Measurements from ENCODE around the gene HYAL2. TPM values are rescaled to one million over a fixed set of nuclear protein-coding genes. Genes with fewer than 3 reads are reported as not detected.

Gene HYAL2
- total RNA-seq, 1 experiment from 2014 or later, result 35.7 TPM

DNA sequence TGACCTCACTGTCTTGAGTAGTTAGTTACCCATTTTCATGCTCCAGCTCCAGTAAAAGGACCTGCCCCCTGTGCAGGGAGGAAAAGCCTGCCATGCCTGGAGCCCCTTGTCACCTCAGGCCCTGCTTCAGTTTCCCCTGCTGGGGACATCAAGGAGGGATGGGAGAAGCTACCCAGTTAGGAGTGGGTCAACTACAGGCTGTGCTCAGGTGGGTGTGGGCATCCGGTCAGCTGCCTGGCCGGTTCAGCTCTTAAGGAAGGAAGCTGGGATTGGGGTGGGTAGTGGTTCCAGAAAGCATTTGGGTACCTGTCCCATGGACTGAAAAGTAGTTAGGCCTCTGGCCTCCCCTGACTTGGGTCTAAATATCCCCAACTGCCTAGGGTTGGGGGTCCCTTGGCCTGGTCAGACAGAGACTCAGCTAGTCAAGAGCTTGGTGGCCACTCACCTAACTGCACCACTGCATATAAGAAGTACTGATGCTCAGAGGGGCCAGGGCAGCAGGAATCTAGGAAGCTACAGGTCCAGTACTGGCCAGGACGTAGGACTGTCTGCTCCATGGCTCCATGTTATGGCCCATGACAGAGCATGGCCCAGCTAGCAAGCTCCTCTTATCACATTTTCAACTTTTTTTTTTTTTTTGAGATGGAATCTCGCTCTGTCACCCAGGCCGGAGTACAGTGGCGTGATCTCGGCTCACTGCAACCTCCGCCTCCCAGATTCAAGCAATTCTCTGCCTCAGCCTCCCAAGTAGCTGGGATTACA, 43.1 kb downstream of the HYAL2 start:
- CTCF ChIA-PET, result interaction anchor here (1.1 kb wide), 1 partner anchor 58 kb away, joined by 3 read pairs; no protein-coding TSS in a partner anchor
- DNase-seq, result no peak
- no peak overlapping the region for H3K4me3 Mint-ChIP-seq (ENCODE audit: low read depth, unreplicated experiment)
- no peaks in the 10 kb centered on the region for H3K9me3 Mint-ChIP-seq (ENCODE audit: low read depth, unreplicated experiment)
- intact Hi-C loops (cut with micrococcal nuclease; ENCODE audit: unreplicated experiment), result loop anchor here (10.0 kb wide), 1 partner anchor 45 kb away; the partner anchor contains the start of genes HYAL2 and TUSC2
- H3K27ac Mint-ChIP-seq (ENCODE audit: unreplicated experiment), result no peak overlapping the region
- no TSS peak for BruUV-seq (replicated peaks)
- no peak for TF ChIP-seq CTCF (IDR thresholded peaks at IDR 0.05; ENCODE audit: unreplicated experiment)
- H3K36me3 Mint-ChIP-seq (ENCODE audit: insufficient read depth, unreplicated experiment), result peaks cover 16% of the 10 kb centered on the region
- no peaks in the 10 kb centered on the region for H3K27me3 Mint-ChIP-seq (ENCODE audit: unreplicated experiment)
- H3K4me1 Mint-ChIP-seq (ENCODE audit: low read depth, unreplicated experiment), result no peaks in the 10 kb centered on the region

GRCh38 chr3:50278880-50279224, 43.7 kb downstream of the HYAL2 start, which contains the start of gene LSMEM2:
TSS of gene LSMEM2 (plus strand) at chr3:50279087. CDS start at chr3:50279114, 27 bp downstream.
- no peak for DNase-seq
- CTCF ChIA-PET, result interaction anchor here (1.1 kb wide), 1 partner anchor 58 kb away, joined by 3 read pairs; no protein-coding TSS in a partner anchor
- H3K27me3 Mint-ChIP-seq (ENCODE audit: unreplicated experiment), result no peaks in the 10 kb centered on the region

GRCh38 chr3:50278123-50278879, 44.2 kb downstream of the HYAL2 start:
- Mint-ChIP-seq H3K27me3 (ENCODE audit: unreplicated experiment) (no peaks in the 10 kb centered on the region), H3K4me3 (ENCODE audit: low read depth, unreplicated experiment) (no peak overlapping the region), H3K4me1 (ENCODE audit: low read depth, unreplicated experiment) (no peaks in the 10 kb centered on the region), H3K27ac (ENCODE audit: unreplicated experiment) (no peak overlapping the region), H3K36me3 (ENCODE audit: insufficient read depth, unreplicated experiment) (peaks cover 14% of the 10 kb centered on the region), H3K9me3 (ENCODE audit: low read depth, unreplicated experiment) (no peaks in the 10 kb centered on the region)
- CTCF ChIA-PET, result interaction anchor here (0.6 to 1.1 kb wide), 3 partner anchors 21 to 88 kb away, joined by 3 to 6 read pairs (median 3); partner anchors contain the start of genes HYAL3 and NAA80
- intact Hi-C loops (cut with micrococcal nuclease; ENCODE audit: unreplicated experiment), result loop anchor here (10.0 kb wide), 1 partner anchor 46 kb away; the partner anchor contains the start of genes HYAL2 and TUSC2
- no peak for DNase-seq
- no peak for TF ChIP-seq CTCF (IDR thresholded peaks at IDR 0.05; ENCODE audit: unreplicated experiment)
- no TSS peak for BruUV-seq (replicated peaks)

More at GRCh38 chr3:50278880-50279224, 43.7 kb downstream of the HYAL2 start, which contains the start of gene LSMEM2:
- intact Hi-C loops (cut with micrococcal nuclease; ENCODE audit: unreplicated experiment), result loop anchor here (10.0 kb wide), 1 partner anchor 46 kb away; the partner anchor contains the start of genes HYAL2 and TUSC2
- TF ChIP-seq CTCF (IDR thresholded peaks at IDR 0.05; ENCODE audit: unreplicated experiment), result no peak
- Mint-ChIP-seq H3K9me3 (ENCODE audit: low read depth, unreplicated experiment) (no peaks in the 10 kb centered on the region), H3K27ac (ENCODE audit: unreplicated experiment) (no peak within 1 kb of the TSS), H3K4me3 (ENCODE audit: low read depth, unreplicated experiment) (no peak within 1 kb of the TSS), H3K36me3 (ENCODE audit: insufficient read depth, unreplicated experiment) (peaks cover 14% of the 10 kb centered on the region), H3K4me1 (ENCODE audit: low read depth, unreplicated experiment) (no peaks in the 10 kb centered on the region)
- BruUV-seq (replicated peaks), result no TSS peak

- Mint-ChIP-seq H3K27ac (ENCODE audit: unreplicated experiment) (no peak overlapping the region), H3K36me3 (ENCODE audit: insufficient read depth, unreplicated experiment) (peaks cover 16% of the 10 kb centered on the region), H3K4me1 (ENCODE audit: low read depth, unreplicated experiment) (peaks cover 6% of the 10 kb centered on the region), H3K9me3 (ENCODE audit: low read depth, unreplicated experiment) (no peaks in the 10 kb centered on the region), H3K4me3 (ENCODE audit: low read depth, unreplicated experiment) (no peak overlapping the region), H3K27me3 (ENCODE audit: unreplicated experiment) (no peaks in the 10 kb centered on the region)
- TF ChIP-seq CTCF (IDR thresholded peaks at IDR 0.05; ENCODE audit: unreplicated experiment), result no peak
- CTCF ChIA-PET, result interaction anchor here (0.6 kb wide), 1 partner anchor 33 kb away, joined by 4 read pairs; no protein-coding TSS in a partner anchor
- intact Hi-C loops (cut with micrococcal nuclease; ENCODE audit: unreplicated experiment), result loop anchor here (10.0 kb wide), 1 partner anchor 48 kb away; the partner anchor contains the start of genes HYAL2 and TUSC2
- BruUV-seq (replicated peaks), result no TSS peak
- DNase-seq, result no peak
Measured at GRCh38 chr3:50276762-50277101, 45.8 kb downstream of the HYAL2 start.

Data from Calu3 (cell line).